Stimulated activated CD8-positive, alpha-beta memory T cell treated with anti-CD3 and anti-CD28 coated beads, Interleukin-4, amount 100 ng/mL, for 24 hours (primary cell): ENCODE measurements around the gene UBR3.
"Not testable (repeated sequence)": the region's sequence is repeated elsewhere in the genome, so short reads cannot be mapped to it uniquely, and the experiment has no call there.

Source experiments
- DNase-seq: peaks from one replicate; pipeline ENCODE4 v3.0.0-alpha.2; 2020; ENCODE audit warnings: low read depth

UBR3 gene, protein sequence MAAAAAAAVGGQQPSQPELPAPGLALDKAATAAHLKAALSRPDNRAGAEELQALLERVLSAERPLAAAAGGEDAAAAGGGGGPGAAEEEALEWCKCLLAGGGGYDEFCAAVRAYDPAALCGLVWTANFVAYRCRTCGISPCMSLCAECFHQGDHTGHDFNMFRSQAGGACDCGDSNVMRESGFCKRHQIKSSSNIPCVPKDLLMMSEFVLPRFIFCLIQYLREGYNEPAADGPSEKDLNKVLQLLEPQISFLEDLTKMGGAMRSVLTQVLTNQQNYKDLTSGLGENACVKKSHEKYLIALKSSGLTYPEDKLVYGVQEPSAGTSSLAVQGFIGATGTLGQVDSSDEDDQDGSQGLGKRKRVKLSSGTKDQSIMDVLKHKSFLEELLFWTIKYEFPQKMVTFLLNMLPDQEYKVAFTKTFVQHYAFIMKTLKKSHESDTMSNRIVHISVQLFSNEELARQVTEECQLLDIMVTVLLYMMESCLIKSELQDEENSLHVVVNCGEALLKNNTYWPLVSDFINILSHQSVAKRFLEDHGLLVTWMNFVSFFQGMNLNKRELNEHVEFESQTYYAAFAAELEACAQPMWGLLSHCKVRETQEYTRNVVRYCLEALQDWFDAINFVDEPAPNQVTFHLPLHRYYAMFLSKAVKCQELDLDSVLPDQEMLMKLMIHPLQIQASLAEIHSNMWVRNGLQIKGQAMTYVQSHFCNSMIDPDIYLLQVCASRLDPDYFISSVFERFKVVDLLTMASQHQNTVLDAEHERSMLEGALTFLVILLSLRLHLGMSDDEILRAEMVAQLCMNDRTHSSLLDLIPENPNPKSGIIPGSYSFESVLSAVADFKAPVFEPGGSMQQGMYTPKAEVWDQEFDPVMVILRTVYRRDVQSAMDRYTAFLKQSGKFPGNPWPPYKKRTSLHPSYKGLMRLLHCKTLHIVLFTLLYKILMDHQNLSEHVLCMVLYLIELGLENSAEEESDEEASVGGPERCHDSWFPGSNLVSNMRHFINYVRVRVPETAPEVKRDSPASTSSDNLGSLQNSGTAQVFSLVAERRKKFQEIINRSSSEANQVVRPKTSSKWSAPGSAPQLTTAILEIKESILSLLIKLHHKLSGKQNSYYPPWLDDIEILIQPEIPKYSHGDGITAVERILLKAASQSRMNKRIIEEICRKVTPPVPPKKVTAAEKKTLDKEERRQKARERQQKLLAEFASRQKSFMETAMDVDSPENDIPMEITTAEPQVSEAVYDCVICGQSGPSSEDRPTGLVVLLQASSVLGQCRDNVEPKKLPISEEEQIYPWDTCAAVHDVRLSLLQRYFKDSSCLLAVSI (N-terminal part only)

DNA sequence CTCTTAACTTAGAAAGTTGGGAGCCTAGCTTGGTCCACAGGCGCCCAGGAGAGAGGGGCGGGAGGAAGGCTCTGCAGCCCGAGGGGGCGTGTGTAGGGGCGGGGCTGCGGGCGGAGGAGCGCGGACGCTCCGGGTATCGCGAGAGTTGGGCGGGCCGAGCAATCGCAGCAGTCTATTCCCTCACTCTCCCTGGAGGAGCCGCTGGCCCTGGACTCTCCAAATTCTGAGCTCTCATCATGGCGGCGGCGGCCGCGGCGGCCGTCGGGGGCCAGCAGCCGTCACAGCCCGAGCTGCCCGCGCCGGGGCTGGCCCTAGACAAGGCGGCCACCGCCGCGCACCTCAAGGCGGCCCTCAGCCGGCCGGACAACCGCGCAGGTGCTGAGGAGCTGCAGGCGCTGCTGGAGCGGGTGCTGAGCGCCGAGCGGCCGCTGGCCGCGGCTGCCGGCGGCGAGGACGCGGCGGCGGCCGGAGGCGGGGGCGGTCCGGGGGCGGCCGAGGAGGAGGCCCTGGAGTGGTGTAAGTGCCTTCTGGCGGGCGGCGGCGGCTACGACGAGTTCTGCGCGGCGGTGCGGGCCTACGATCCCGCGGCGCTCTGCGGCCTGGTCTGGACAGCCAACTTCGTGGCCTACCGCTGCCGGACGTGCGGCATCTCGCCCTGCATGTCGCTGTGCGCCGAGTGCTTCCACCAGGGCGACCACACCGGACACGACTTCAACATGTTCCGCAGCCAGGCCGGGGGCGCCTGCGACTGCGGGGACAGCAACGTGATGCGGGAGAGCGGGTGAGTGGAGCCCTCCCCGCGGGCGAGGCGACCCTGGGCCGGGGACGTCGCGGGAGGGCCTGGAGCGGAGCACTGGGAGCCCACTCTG is at the start of gene UBR3:
Gene UBR3, plus strand, starts transcription at position 183 of the 869 bp plus-strand sequence. Its CDS starts 54 bp downstream, at position 237.
- peak; percentile 87 for DNase-seq

GRCh38 chr2:169778446-169778845 is 48.8 kb upstream of the UBR3 start:
- DNase-seq, result no peak

DNA sequence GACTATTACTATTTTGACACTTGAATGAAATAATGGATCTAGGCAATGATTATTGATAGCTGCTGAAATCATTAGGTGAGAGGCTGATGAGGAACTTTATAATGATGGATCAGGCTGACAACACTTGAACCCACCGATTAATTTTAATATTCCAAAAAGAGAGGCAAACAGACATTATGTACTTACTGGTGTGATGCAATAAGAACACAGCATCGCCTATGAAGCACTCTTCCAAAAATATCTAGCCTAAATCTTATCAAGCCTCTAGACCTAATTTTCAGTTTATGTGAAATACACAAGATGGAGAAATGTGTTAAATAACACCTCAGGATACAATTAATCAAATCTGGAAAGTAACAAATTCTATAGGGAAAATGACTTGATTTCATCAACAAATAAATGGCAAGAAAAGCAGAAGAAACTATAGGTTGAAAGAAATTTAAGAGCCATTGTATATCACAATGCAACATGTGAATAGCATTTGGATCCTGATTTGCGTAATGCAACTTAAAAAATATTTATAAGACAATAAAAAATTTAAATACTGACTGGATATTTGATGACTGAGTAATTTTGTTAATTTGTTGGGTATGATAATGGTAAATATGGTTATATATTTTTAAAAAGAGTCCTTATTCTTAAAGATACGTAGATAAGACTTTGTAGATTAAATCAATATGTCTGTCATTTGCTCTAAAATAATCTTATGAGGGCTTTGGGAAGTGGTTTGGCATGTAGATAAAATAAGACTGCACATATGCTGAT is 45.8 kb upstream of the UBR3 start:
- no peak for DNase-seq

- DNase-seq, result no peak
These were observed 44.7 kb upstream of the UBR3 start for GRCh38 chr2:169782513-169782912.

DNA sequence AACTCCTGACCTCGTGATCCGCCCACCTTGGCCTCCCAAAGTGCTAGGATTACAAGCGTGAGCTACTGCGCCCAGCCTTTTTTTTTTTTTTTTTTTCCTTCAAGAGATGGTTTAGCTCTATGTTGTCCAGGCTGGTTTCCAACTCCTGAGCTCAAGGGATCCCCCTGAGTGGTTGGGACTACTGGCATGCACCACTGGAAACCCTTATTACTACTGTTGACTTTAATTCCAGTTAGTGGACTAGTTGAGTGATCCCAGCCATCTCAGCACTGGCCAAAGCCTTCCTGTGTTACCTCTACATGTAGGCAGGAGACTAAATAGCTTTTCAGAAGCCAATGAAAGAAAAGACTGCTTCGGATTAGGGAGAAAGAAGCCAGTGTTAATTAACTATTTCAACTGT is 36.7 kb upstream of the UBR3 start:
- DNase-seq, result no peak

DNA sequence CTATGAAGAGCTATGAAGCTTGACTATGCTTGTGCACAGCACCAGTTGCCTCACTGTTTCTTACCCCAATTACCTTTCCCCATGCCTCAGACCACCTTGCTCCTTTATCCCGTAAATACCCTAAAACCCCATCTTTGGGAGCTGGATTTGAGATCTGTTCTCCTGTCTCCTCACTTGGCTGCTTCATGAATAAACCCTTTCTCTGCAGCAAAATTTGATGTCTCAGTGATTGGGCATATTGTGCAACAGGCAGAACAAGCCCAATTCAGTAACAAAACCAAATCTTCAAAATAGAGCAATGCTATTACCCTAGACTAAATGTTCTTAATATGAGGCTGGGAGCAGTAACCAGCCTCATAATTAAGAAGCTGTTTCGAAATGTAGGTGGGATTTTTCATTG is 32.1 kb upstream of the UBR3 start:
- DNase-seq, result no peak

DNA sequence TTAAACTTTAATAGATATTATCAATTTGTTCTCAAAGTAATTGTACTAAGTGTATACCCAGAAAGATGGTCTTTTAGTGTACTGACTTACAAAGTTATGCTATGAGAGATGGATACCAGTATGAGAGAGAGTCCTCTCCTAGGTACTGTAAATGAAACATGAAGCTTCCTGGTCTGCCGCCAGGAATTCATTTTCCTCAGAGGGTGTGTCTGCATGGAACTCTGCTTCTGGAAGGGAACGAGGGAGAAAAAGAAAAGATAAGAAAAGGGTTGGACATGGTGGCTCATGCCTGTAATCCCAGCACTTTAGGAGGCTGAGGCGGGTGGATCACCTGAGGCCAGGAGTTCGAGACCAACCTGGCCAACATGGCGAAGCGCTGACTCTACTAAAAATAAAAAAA is 30.8 kb upstream of the UBR3 start:
- DNase-seq, result no peak

DNA sequence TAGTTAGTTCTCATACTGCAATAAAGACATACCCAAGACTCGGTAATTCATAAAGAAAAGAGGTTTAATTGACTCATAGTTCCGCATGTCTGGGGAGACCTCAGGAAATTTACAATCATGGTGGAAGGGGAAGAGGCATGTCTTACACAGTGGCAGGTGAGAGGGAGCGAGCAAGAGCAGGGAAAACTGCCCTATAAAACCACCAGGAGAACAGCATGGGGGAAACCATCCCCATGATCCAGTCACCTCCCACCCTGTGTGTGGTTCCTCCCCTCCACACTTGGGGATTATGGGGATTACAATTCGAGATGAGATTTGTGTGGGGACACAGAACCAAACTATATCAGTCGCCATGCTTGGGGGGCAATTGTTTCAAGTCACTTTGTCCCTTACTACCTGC is 29.7 kb upstream of the UBR3 start:
- no peak for DNase-seq

DNA sequence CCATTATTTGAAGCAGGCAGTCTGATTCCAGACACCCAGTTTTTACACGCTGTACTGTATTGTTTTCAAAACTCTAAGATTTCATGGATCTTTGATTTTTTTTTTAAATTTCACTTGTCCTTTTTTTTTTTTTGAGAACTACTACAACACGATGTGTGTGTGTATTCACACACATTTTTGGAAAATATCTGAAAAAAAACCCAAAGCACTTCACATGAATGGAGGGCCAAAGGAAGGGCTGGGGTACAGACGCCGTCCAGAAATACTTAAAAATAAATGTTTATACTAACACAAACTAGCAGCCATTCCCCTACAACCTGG is 28.9 kb upstream of the UBR3 start:
- no peak for DNase-seq

DNA sequence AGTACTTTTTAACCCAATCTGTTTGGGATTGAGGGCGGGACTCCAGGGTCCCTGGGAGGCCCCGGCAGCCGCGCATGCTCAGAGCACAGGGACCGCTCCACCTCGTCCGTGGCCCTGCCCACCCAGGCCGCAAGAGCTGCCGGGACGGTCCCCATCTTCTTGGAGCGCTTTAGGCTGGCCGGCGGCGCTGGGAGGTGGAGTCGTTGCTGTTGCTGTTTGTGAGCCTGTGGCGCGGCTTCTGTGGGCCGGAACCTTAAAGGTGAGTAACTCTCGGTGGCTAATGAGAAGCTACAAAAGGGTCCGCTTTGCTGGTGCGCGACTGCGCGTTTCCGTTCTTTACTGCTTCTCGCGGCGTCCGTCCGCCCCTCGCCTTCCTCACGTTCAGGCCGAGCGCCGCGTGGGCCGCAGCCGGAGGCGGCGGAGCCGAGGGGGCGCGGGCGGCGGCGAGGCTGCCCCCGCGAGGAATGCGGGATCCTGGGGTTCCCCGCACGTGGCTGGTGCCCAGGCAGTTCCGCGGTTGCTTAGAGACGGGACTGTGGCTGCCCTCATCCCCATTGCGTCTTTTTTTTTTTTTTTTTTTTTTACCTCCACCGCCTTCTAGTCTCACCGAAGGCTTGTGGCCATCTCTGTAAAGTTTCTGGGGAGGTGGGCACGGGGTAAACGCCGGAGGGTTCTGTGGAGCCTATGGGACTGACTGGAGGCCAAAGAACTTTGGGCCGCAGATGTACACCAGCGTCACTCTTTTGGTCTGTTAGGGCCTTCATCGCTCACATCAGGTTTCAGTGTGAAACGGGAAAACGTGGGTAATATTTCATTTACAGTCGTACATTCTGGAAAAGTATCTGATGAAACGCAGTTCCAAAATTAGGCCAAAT is 28.3 kb upstream of the UBR3 start, which contains the start of gene SSB:
Gene SSB, plus strand, starts transcription at position 154 of the 875 bp plus-strand sequence. CDS start 2,090 bp downstream, outside the sequence.
- peak; percentile 95 for DNase-seq

DNA sequence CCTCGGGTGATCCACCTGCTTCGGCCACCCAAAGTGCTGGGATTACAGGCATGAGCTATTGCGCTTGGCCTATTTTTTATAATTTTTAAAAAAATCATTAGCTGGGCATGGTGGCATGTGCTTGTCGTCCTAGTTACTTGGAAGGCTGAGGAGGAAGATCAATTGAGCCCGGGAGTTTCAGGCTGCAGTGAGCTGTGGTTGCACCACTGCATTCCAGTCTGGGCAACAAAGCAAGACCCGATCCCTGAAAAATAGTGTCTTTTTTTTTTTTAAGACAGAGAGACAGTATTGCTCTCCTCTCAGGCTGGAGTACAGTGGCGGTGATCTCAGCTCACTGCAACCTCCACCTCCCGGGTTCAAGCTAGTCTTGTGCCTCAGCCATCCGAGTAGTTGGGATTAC is 23.8 kb upstream of the UBR3 start:
- no peak for DNase-seq

GRCh38 chr2:169806586-169806985 is 20.7 kb upstream of the UBR3 start:
- DNase-seq, result no peak

DNA sequence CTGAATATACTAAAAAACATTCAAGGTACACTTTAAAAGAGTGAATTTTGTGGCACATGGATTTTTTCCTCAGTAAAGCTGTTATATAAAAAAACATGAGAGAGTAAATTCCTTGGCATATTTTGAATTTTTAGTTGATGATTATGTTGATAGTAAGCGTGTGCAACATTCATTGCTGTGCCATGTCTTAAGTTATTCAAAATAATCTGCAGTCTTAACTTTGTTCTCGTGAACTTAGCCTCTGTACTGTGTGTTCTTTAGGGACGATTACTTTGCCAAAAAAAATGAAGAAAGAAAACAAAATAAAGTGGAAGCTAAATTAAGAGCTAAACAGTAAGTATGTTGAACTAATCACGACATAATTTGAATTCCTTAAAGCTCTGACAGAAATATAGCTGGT is 19.0 kb upstream of the UBR3 start:
- DNase-seq, result no peak

DNA sequence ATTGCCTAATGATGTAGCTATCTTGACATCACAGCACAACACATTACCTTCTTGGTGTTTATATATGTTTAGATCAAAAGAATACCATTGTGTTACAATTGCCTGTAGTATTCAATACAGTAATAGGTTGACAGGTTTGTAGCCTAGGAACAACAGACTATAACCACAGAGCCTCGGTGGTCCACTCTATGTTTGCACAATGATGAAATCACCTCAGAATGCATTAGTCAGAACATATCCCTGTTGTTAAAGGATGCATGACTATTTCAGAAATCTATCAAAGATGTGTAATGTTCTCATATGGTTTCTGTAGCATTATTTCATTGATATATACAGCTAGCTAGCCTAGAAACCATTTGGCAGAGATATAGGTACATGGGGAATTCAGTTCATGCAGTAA is 11.4 kb upstream of the UBR3 start:
- no peak for DNase-seq

DNA sequence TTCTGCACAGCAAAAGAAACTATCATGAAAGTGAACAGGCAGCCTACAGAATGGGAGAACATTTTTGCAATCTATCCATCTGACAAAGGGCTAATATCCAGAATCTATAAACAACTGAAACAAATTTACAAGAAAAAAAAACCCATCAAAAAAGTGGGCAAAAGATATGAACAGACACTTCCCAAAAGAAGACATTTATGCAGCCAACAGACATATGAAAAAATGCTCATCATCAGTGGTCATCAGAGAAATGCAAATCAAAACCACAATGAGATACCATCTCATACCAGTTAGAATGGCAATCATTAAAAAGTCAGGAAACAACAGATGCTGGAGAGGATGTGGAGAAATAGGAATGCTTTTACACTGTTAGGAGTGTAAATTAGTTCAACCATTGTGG is 10.3 kb upstream of the UBR3 start:
- not testable (repeated sequence) for DNase-seq

DNA sequence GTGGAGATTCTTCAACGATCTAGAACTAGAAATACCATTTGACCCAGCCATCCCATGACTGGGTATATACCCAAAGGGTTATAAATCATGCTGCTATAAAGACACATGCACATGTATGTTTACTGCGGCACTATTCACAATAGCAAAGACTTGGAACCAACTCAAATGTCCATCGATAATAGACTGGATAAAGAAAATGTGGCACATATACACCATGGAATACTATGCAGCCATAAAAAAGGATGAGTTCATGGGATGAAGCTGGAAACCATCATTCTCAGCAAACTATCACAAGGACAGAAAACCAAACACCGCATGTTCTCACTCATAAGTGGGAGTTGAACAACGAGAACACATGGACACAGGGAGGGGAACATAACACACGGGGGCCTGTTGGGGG is 9.9 kb upstream of the UBR3 start:
- not testable (repeated sequence) for DNase-seq

DNA sequence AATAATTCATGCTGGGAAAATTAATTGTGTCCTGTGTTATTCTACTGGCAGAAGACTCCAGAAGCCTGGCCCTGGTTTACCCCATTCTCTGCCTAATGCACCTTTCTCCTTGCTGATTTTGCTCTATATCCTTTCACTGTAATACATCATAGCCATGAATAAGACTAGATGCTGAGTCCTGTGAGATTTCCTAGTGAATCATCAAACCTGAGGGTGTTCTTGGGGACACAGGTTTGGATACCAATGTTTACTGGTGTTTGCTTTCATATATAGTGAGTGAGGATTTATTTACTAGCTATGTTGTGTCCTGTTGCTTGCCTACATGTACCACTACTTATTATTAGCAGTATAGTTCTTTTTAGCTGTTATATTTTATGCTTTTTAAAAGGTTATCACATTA is 9.0 kb upstream of the UBR3 start:
- DNase-seq, result no peak

- no peak for DNase-seq
These were observed 8.1 kb upstream of the UBR3 start for GRCh38 chr2:169819106-169819505.

- not testable (repeated sequence) for DNase-seq
These were observed 7.2 kb upstream of the UBR3 start for GRCh38 chr2:169820101-169820500.

GRCh38 chr2:169822036-169822435 is 5.2 kb upstream of the UBR3 start:
- no peak for DNase-seq
